HL-60/S4 treated with phorbol 12-myristate 13-acetate at 8.2 ng/mL for 4 days and 3 days (cell line): ENCODE results near the gene ARHGEF6.
"Not testable (repeated sequence)": the region's sequence is repeated elsewhere in the genome, so short reads cannot be mapped to it uniquely, and the experiment has no call there.

ENCODE experiments used
- in situ Hi-C: fragments of 300-500 bp; cut with MboI; formaldehyde crosslinking; loops from 2 replicates; pipeline ENCODE4 v1.15.0; 2022; ENCODE audit warnings: low sequenced_read_pairs

The ARHGEF6 gene

GRCh38 chrX:136780763-136781162 lies at the start of gene ARHGEF6:
TSS of gene ARHGEF6 (minus strand) at chrX:136780932. CDS start at chrX:136780882, 50 bp downstream.
- in situ Hi-C loops = no loop called here

- in situ Hi-C loops = no loop called here
Measured at GRCh38 chrX:136829413-136829812, 48.7 kb upstream of the ARHGEF6 start.

DNA sequence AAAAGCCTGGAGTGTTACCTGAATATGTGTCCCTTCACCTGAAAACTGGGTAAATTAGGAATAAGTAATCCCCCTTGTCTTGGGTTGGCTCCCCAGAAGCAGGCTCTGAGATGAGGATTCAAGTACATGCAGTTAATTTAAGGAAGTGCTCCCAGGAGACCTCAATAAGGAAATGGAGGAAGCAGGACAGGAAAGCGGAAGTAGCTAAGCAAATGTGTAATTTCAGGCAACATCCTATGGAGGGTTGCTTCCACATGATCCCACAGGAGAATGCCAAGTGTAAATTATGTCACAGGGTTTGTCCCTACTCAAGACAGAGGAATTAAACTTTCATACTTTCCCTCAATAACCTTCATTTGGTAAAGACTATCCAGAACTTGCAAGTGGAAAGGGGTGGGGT lies 48.1 kb upstream of the ARHGEF6 start:
- in situ Hi-C loops = no loop called here

DNA sequence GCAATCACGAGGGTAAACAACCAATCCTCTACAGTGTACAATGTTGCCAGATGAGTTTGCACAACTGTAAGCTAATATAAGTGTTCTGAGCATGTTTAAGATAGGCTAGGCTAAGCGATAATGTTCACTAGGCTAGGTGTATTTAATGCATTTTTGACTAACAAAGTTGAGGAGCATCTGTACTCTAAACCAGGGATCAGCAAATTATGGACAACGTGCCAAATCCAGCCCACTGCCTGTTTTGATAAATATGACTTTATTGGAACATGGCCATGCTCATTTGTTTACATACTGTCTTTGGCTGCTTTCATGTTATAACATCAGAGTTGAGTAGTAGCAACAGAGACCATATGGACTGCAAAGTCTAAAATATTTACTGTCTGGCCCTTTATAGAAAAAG lies 46.3 kb upstream of the ARHGEF6 start:
- in situ Hi-C loops = no loop called here

DNA sequence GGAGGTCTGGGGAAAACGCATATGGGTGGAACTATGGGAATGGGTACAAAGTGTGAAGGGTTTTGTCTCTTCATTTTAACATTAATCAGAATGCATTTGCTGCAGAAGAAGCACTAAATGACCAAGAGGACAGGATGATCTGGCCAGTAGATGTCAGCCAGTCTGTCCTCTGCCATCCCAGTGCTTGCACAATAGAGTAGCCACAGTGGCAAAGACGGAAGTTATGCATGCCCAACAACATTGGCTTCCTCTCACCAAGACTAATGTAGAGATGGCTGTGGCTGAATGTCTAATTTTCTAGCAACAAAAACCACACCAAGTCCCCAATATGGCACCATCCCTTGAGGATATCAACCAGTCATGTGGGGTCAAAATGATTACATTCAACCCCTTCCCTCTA lies 45.0 kb upstream of the ARHGEF6 start:
- in situ Hi-C loops = no loop called here

- in situ Hi-C loops = no loop called here
Measured at GRCh38 chrX:136823175-136823574, 42.4 kb upstream of the ARHGEF6 start.

GRCh38 chrX:136822337-136823095 lies 41.8 kb upstream of the ARHGEF6 start:
- in situ Hi-C loops = no loop called here

DNA sequence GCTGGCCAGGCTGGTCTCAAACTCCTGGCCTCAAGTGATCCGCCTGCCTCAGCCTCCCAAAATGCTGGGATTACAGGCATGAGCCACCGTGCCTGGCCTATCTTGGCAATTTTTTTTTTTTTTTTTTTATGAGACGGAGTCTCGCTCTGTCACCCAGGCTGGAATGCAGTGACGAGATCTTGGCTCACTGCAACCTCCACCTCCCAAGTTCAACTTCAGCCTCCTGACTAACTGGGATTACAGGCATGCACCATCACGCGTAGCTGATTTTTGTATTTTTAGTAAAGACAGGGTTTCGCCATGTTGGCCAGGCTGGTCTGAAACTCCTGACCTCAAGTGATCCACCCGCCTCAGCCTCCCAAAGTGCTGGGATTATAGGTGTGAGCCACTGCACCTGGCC lies 39.0 kb upstream of the ARHGEF6 start:
- in situ Hi-C loops = not testable (repeated sequence)

- in situ Hi-C loops = no loop called here
Measured at GRCh38 chrX:136819031-136819703, 38.4 kb upstream of the ARHGEF6 start.

GRCh38 chrX:136816975-136817374 lies 36.2 kb upstream of the ARHGEF6 start:
- in situ Hi-C loops = no loop called here

GRCh38 chrX:136814847-136815750 lies 34.4 kb upstream of the ARHGEF6 start:
- in situ Hi-C loops = no loop called here

- in situ Hi-C loops = no loop called here
Measured at GRCh38 chrX:136812286-136812685, 31.6 kb upstream of the ARHGEF6 start.

DNA sequence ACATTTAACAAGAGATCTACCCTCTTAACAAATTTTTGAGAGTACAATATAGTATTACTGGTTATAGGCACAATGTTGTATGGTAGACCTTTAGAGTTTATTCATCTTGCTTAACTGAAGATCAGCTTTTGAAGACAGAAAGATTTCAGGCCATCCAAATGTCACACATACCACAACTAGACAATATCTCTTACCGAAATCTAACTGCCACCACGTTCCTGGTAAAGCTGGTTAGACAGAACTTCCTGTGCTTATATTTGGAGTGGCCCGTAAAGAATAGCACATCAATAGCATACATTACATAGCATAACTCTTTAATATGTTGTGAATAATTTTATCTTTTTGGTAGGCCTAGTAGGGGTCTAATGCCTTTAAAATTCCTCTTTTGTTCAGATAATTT lies 29.8 kb upstream of the ARHGEF6 start:
- in situ Hi-C loops = no loop called here

- in situ Hi-C loops = no loop called here
Measured at GRCh38 chrX:136806891-136807410, 26.2 kb upstream of the ARHGEF6 start.

- in situ Hi-C loops = no loop called here
Measured at GRCh38 chrX:136802515-136802914, 21.8 kb upstream of the ARHGEF6 start.

GRCh38 chrX:136797787-136798186 lies 17.1 kb upstream of the ARHGEF6 start:
- in situ Hi-C loops = no loop called here

- in situ Hi-C loops = not testable (repeated sequence)
Measured at GRCh38 chrX:136795132-136795531, 14.4 kb upstream of the ARHGEF6 start.

DNA sequence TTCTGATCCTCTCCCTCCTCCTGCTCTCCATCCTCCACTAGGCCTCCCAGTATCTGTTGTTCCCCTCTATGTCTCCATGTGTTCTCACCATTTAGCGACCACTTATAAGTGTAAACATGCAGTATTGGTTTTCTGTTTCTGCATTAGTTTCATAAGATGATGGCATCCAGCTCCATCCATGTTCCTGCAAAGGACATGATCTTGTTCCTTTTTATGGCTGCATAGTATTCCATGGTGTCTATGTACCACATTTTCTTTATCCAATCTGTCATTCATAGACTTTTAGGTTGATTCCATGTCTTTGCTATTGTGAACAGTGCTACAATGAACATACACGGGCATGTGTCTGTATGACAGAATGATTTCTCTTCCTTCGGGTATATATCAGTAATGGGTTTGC lies 13.9 kb upstream of the ARHGEF6 start:
- in situ Hi-C loops = not testable (repeated sequence)

- in situ Hi-C loops = no loop called here
Measured at GRCh38 chrX:136794080-136794479, 13.3 kb upstream of the ARHGEF6 start.

GRCh38 chrX:136789856-136790255 lies 9.1 kb upstream of the ARHGEF6 start:
- in situ Hi-C loops = no loop called here

DNA sequence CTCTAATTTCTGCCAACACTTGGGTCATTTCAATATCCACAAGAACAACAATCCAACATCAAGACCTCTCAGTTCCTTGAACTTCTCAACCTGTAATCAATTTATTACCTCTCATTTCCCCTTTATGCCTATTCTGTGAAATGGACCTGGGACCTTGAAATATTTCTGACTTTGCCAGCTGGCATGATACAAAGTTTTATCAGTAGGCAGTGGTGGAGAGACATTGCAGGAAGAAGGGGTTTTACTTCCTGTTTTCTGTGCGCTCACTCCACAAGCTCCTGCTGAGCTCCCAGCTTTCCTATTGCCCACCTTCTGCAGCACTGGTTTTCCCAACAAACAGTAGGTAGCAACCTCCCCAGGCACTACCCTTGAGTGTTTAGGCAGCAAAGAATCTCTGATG lies 3.5 kb upstream of the ARHGEF6 start:
- in situ Hi-C loops = no loop called here
